ENCODE data around the gene C3orf52.

DNA sequence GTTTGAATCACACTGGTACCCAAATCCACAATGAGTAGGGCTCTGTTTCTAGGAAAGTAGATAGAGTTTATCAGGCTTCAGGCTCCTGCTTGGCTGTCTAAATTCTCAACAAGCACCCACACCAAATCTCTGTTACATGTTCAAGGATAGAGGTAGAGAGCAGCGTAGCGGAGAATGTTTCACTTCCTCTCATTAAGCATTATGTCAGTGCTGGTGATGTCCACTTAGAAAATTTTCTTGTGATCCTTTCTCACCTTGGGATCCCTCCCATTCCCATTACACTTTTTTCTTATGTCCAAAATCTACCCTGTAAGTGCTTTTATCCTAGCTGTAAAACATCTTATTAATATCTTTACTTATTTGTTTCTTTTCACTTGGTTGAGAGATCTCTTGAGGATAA lies 81.6 kb downstream of the C3orf52 start:
- TF ChIP-seq, protein P1, sequence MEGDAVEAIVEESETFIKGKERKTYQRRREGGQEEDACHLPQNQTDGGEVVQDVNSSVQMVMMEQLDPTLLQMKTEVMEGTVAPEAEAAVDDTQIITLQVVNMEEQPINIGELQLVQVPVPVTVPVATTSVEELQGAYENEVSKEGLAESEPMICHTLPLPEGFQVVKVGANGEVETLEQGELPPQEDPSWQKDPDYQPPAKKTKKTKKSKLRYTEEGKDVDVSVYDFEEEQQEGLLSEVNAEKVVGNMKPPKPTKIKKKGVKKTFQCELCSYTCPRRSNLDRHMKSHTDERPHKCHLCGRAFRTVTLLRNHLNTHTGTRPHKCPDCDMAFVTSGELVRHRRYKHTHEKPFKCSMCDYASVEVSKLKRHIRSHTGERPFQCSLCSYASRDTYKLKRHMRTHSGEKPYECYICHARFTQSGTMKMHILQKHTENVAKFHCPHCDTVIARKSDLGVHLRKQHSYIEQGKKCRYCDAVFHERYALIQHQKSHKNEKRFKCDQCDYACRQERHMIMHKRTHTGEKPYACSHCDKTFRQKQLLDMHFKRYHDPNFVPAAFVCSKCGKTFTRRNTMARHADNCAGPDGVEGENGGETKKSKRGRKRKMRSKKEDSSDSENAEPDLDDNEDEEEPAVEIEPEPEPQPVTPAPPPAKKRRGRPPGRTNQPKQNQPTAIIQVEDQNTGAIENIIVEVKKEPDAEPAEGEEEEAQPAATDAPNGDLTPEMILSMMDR (IDR thresholded peaks at IDR 0.05; ENCODE audit: insufficient read depth, low read length, poor library complexity, severe bottlenecking), result no peak
- no peak for TF ChIP-seq EZH2phosphoT487 (conservative IDR thresholded peaks at IDR 0.05; ENCODE audit: low read length)
